Activated CD4-positive, alpha-beta T cell treated with anti-CD3 and anti-CD28 coated beads for 48 hours (primary cell): Measurements from ENCODE around the gene RAB4B.
A peak's percentile ranks its signal among the peaks of the same experiment; 100 is the strongest.
"Not testable (repeated sequence)": the region's sequence is repeated elsewhere in the genome, so short reads cannot be mapped to it uniquely, and the experiment has no call there.

Experiments
- DNase-seq: peaks from one replicate; pipeline ENCODE4 v3.0.0-alpha.2; 2020

Gene RAB4B

GRCh38 chr19:40781140-40781539 lies 3.1 kb downstream of the RAB4B start:
- no peak for DNase-seq

GRCh38 chr19:40783711-40784110 lies 5.7 kb downstream of the RAB4B start:
- no peak for DNase-seq

- DNase-seq = not testable (repeated sequence)
Measured at GRCh38 chr19:40784146-40784545, 6.1 kb downstream of the RAB4B start.

- DNase-seq = no peak
Measured at GRCh38 chr19:40785526-40785925, 7.5 kb downstream of the RAB4B start.

GRCh38 chr19:40786060-40787037 lies 8.3 kb downstream of the RAB4B start:
- DNase-seq = no peak

GRCh38 chr19:40791349-40791748 lies 13.3 kb downstream of the RAB4B start:
- DNase-seq = no peak

- DNase-seq = no peak
Measured at GRCh38 chr19:40791996-40792395, 13.9 kb downstream of the RAB4B start.

GRCh38 chr19:40797166-40797962 lies 19.3 kb downstream of the RAB4B start:
- DNase-seq = no peak

GRCh38 chr19:40797963-40798682 lies 20.1 kb downstream of the RAB4B start:
- peak; percentile 78 for DNase-seq

GRCh38 chr19:40798683-40799557 lies 20.9 kb downstream of the RAB4B start, which contains the start of gene EGLN2:
TSS of gene EGLN2 (plus strand) at chr19:40799191. CDS start at chr19:40800573, 1,382 bp downstream.
- peak; percentile 100 for DNase-seq

- peak; percentile 40 for DNase-seq
Measured at GRCh38 chr19:40799558-40800338, 21.7 kb downstream of the RAB4B start.

- DNase-seq = no peak
Measured at GRCh38 chr19:40800339-40800996, 22.4 kb downstream of the RAB4B start.

- no peak for DNase-seq
Measured at GRCh38 chr19:40800997-40801377, 22.9 kb downstream of the RAB4B start.

- no peak for DNase-seq
Measured at GRCh38 chr19:40801426-40802299, 23.6 kb downstream of the RAB4B start.

- DNase-seq = no peak
Measured at GRCh38 chr19:40802300-40803169, 24.5 kb downstream of the RAB4B start.

- DNase-seq = no peak
Measured at GRCh38 chr19:40803170-40803856, 25.3 kb downstream of the RAB4B start.

- DNase-seq = peak; percentile 64
Measured at GRCh38 chr19:40803857-40804782, 26.1 kb downstream of the RAB4B start.
